NCI-H1417 (cell line): ENCODE measurements around the gene CDH6.

ENCODE experiments used
- DNase-seq, 3 experiments: peaks; one replicate each; lab custom pipeline; 2025; lab: John Stamatoyannopoulos, UW

Gene CDH6

GRCh38 chr5:31193591-31194467 lies at the start of gene CDH6:
Gene CDH6 (plus strand): TSS chr5:31193686. CDS start chr5:31267474, 73,788 bp downstream.
- DNase-seq = peak in 2 of 3 experiments; percentile 89 to 91

GRCh38 chr5:31144364-31144763 lies 49.1 kb upstream of the CDH6 start:
- no peak for DNase-seq

GRCh38 chr5:31148959-31149475 lies 44.5 kb upstream of the CDH6 start:
- no peak for DNase-seq

- no peak for DNase-seq
Observed at GRCh38 chr5:31153521-31153920, 40.0 kb upstream of the CDH6 start.

- no peak for DNase-seq
Observed at GRCh38 chr5:31156631-31157160, 36.8 kb upstream of the CDH6 start.

- DNase-seq = no peak
Observed at GRCh38 chr5:31157720-31158119, 35.8 kb upstream of the CDH6 start.

GRCh38 chr5:31158686-31159085 lies 34.8 kb upstream of the CDH6 start:
- DNase-seq = no peak

GRCh38 chr5:31161781-31162181 lies 31.7 kb upstream of the CDH6 start:
- no peak for DNase-seq

GRCh38 chr5:31165729-31166128 lies 27.8 kb upstream of the CDH6 start:
- DNase-seq = no peak

- no peak for DNase-seq
Observed at GRCh38 chr5:31169379-31169778, 24.1 kb upstream of the CDH6 start.

- DNase-seq = no peak
Observed at GRCh38 chr5:31172881-31173280, 20.6 kb upstream of the CDH6 start.

GRCh38 chr5:31173614-31174013 lies 19.9 kb upstream of the CDH6 start:
- DNase-seq = no peak

- no peak for DNase-seq
Observed at GRCh38 chr5:31181376-31181987, 12.0 kb upstream of the CDH6 start.

GRCh38 chr5:31182136-31182535 lies 11.3 kb upstream of the CDH6 start:
- DNase-seq = no peak

GRCh38 chr5:31185951-31186350 lies 7.5 kb upstream of the CDH6 start:
- no peak for DNase-seq

- peak; percentile 22 to 78 (median 26) for DNase-seq
Observed at GRCh38 chr5:31186672-31187267, 6.7 kb upstream of the CDH6 start.

GRCh38 chr5:31187591-31187990 lies 5.9 kb upstream of the CDH6 start:
- no peak for DNase-seq

- DNase-seq = no peak
Observed at GRCh38 chr5:31192442-31192841, 1.0 kb upstream of the CDH6 start.

- DNase-seq = peak in 1 of 3 experiments; percentile 25
Observed at GRCh38 chr5:31193116-31193515, 370 bp upstream of the CDH6 start.

- DNase-seq = peak in 1 of 3 experiments; percentile 47
Observed at GRCh38 chr5:31194468-31194813, 955 bp downstream of the CDH6 start.

GRCh38 chr5:31194892-31195555 lies 1.5 kb downstream of the CDH6 start:
- peak in 1 of 3 experiments; percentile 55 for DNase-seq

GRCh38 chr5:31196309-31196708 lies 2.8 kb downstream of the CDH6 start:
- no peak for DNase-seq
